Activated naive CD4-positive, alpha-beta T cell treated with anti-CD3 and anti-CD28 coated beads, Interleukin-2, amount 50 U/mL, for 16 hours (primary cell): ENCODE data around the gene CALCA.
A peak's percentile ranks its signal among the peaks of the same experiment; 100 is the strongest.
"Not testable (repeated sequence)": the region's sequence is repeated elsewhere in the genome, so short reads cannot be mapped to it uniquely, and the experiment has no call there.

ENCODE experiments used
- DNase-seq: peaks from one replicate; pipeline ENCODE4 v3.0.0-alpha.2; 2020

Gene CALCA, protein sequence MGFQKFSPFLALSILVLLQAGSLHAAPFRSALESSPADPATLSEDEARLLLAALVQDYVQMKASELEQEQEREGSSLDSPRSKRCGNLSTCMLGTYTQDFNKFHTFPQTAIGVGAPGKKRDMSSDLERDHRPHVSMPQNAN

DNA sequence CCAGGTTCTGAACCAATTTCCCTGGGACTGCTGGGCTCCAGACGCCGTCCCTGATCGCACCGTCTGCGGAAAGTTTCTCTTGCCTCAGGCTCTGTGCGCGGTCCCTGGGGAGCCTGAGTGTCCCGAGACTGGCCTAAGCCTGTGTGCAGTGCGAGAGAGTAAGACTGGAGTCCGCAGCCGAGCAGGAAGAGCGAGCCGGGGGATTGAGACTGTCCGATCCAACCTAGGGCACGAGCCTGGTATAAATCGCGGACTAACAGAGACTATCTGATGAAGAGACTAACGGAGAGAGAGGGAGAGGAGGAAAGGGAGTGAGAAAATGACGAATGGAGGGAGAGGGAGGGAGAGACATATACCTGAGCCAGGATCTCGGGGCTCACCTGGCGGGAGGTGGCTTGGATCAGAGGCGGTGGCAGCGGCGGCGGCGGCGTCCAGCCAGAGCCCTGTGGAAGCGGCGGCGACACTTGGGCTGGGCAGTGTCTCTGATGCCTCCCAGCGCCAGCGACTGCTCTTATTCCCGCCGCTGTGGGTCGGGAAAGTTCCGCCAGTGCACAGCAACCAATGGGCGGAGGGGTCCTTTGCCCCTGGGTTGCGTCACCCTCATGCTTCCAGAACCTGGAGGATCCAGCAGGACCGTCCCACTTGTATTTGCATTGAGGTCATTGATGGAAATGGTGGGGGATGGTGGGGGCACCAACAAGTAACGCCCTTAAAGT is at the start of gene CALCA:
Gene CALCA, minus strand, starts transcription at position 487 of the 716 bp plus-strand sequence. CDS start 1,159 bp downstream, outside the sequence.
- DNase-seq: no peak

DNA sequence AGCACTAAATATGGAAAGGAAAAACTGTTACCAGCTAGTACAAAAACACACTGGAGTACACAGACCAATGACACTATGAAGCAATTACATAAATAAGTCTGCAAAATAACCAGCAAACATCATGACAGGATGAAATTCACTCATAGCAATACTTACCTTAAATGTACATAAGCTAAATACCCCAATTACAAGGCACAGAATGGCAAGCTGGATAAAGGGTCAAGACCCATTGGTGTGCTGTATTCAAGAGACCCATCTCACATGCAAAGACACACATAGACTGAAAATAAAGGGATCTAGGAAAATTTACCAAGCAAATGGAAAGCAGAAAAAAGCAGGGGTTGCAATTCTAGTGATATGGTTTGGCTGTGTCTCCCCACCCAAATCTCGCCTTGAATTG is 44.0 kb upstream of the CALCA start:
- DNase-seq: no peak

DNA sequence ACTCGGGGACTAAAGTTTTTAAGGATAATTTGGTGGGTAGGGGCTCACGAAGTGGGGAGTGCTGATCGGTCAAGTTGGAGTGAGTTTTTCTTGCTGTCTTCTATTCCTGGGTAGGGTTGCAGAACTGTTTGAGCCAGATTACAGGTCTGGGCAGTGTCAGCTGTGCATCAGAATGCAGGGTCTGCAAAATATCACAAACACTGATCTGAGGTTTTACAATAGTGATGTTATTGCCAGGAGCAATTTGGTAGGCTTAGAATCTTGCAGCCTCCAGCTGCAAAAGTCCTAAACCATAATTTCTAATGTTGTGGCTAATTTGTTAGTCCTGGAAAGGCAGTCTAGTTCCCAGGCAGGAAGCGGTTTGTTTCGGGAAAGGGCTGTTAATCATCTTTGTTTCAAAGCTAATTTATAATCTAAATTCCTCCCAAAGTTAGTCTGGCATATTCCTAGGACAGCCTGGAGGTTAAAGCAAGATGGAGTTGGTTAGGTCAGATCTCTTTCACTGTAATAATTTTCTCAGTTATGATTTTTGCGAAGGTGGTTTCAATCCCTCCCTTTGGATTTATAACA is 39.7 kb upstream of the CALCA start:
- no peak for DNase-seq

DNA sequence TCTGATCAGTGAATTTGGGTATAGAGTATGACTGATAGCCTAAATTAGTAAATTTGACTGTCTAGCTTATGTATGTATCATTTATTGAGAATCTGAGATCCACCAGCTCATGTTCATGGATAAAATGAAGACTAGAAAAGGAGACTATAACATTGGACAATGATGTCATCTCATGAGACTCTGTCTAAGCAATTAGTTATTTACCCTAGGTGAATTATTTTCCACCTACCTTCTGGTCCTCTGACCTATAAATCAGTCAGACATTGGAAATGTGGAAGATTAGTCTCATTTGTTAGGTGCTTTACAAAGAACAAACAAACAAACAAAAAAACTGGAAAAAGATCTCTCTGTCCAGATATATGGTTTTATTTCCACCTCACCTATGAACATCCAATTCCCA is 38.7 kb upstream of the CALCA start:
- no peak for DNase-seq

DNA sequence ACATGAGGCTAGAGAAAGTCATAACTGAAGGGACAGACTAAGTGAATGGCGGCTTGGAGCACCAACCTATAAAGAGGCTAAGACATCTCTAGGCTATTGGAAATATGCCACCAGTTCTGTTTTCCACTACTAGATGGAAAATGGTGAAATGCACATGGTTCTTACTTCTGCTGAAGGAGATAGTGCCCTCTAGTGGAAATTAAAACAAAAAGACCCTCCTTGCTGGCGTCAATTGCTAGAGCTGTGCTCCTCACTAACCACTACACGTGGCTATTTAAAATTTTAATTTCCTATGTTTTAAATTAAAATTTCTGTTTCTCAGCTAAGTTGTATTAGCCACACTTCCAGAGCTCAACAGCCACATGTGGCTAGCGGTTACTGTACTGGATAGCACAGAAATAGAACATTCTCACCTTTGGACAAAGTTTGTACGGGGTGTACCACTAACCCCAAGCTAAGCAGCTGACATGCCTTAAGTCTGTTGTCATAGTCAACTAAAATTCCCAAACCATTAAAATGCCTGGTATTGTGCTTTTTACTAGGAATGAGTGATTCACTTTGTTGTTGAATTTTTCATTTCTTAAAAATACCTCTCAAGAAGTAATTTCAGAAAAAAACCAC is 34.1 kb upstream of the CALCA start:
- DNase-seq: no peak

DNA sequence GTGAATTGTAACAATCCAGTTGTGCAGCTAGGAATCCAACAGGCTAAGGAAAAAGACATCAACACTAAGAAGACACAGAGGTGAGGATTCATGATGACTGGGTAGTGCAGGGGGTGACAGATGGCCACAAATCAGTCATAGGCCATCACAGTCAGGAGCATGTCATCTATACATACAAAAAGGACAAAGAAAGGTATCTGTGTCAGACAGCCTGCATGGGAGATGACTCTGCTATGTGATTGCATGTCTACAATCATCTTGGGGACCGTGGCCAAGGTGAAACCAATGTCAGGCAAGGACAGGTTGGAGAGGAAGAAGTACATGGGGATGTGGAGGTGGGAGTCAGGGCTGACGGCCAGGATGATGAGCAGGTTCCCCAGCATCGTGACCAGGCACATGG is 16.0 kb upstream of the CALCA start:
- not testable (repeated sequence) for DNase-seq

DNA sequence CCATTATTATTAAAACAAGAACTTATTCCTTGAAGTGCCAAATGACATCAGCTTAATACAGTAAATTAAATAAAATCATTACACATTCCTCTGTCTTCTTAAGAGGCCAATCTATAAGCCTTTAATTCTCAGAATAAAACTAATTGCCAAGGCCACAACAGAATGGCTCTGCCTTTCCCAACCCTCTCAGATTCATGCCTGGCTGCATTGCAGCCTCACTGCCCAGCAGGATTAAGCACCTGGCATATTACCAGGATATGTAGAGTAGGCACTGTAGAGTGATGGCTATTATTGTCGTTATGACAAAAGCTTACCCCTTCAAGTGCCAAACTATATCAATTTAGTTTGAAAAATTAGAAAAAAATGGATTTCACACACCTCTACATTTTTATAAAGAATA is 9.4 kb upstream of the CALCA start:
- DNase-seq: no peak

DNA sequence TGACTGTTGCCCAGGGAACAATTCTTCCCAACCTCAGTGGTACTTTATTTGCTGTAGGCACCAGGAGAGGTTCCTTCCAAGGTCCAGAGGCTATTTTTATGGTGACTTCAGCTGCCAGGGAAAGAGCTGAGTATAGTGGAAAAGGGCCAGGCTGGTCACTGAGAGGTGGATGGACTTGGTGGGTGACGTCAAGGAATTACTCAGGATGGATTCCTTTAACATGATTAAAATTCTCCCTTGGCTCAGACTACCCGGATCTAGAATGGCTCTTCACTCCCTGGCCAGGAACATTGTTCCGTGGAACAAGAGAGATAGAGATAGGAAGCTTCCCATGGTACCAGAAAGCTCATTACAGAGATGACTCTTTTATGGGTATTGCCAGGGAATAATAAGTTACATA is 8.7 kb upstream of the CALCA start:
- no peak for DNase-seq

DNA sequence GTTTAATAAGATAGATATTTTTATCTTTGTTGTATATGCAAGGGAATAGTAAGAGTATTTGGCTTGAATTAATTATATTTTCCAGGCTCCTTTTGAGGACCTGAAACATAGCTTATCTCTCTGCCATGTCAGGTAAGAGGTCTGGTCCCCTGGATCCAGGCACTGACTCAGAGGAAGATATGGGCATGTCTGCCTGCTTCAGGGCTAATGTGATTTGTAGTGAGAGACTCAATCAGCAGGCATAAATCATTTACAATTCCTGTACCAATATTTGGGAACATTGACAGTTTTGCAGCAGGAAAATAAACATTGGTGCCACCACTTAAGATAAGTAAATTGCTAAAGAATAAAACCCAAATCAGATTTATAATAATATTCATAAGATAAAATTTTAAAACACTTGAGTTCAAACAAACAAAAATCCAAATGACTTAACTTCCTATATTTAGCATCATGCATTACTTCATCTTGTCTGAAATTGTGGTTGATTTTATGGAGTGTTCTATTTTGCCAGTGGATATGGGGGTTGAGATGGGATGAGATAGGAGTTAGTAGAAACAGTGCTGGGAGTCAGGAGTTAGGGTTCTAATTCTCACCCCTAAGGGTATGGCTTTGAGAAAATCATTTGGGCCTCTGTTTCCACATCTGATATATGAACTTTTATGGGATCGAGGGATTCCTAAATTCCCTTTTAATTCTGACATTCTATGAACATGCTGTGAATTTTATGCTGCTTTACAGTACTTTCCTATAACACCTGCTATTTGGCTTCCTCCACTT is 5.1 kb upstream of the CALCA start:
- DNase-seq: no peak

DNA sequence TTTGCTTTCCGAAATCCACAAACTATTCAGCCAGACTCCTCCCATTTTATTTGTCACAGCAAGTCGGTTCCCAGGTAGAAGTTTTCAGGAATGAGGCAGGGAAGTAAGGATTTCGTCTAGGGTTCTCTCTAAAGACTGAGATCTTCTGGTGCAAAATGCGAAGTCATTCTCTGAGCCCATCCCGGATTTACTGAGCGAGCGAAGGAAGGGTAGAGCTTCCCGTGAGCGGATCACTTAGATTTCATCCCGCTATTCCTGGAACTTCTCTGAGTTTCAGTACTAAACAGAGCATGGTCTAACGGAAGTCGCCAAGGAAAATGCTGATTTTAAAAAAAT is 3.1 kb upstream of the CALCA start:
- no peak for DNase-seq

DNA sequence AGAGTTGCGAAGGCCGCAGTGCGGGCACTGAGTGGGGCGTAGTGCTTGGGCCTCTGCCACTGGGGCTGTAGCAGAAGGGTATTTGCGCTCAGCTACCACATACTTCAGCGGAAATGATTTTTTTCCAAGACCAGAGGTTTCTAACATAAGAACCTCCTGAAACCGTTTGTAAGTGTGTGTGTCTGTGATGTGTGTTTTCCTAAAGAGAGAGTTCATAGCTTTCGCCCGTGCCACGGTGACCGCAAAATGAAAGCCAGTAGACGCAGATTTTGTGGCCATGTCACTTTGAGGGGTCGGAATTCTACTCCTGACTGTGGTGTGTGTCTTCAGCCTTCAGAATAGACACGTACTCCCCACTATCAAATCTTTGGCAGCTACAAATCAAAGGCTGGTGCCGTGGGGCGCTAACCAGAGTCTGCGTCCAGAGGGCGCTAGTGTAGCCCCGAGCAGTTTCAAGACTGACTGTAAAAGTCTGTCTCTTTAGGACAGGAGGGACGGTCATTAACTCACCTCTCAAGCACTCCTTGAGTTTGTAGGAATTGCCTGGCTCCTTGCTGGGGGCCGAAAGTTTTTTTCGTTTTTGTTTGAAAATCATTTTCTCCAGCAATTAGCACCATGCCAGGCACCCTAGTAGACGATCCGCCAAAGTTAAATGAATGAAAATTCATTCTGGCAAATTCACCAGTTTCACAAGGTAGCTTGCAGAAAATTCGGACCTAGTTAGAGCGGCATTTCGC is 2.5 kb upstream of the CALCA start:
- DNase-seq: peak; percentile 67

DNA sequence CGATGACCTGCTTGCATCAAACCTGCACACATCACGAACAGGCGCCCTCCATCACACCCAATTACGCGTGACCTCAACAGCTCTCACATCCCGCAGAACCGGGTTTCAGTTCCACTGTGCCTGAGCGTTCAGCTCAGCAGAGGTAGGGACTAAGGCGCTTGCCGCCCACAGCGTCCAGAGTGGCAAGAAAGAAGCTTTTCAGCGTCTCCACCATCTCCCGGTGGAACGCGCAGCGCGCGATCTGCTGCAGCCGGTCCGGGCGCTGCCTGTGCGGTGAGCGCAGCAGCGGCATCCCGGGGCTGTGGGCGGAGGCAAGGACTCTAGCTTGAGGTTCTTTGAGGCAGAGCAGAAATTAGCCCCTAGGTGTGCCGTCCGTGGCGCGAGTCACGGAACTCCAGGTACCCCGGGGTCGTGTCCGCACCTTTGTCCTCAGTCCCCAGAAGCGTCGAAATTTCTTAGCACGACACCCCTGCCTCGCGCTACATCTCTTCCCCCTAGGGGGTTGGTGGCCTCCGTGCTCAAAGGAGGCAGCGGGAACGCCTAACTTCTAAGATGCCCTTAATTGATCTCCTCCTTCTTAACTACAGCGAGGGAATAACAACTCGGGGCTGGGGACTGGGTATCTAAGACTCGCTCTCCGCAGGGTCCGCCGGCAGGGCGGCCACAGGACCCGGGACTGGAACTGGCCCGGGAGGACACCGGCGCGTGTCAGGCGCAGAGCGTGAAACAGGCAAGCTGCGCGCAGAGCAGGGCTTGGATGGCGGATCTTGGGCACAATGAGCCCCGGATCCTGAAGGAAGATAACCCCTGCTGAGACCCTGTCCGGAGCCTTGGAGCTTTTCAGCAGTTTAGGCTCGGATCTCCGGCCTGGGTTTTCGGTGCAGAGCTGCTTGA is 1.7 kb upstream of the CALCA start:
- peak; percentile 53 for DNase-seq

DNA sequence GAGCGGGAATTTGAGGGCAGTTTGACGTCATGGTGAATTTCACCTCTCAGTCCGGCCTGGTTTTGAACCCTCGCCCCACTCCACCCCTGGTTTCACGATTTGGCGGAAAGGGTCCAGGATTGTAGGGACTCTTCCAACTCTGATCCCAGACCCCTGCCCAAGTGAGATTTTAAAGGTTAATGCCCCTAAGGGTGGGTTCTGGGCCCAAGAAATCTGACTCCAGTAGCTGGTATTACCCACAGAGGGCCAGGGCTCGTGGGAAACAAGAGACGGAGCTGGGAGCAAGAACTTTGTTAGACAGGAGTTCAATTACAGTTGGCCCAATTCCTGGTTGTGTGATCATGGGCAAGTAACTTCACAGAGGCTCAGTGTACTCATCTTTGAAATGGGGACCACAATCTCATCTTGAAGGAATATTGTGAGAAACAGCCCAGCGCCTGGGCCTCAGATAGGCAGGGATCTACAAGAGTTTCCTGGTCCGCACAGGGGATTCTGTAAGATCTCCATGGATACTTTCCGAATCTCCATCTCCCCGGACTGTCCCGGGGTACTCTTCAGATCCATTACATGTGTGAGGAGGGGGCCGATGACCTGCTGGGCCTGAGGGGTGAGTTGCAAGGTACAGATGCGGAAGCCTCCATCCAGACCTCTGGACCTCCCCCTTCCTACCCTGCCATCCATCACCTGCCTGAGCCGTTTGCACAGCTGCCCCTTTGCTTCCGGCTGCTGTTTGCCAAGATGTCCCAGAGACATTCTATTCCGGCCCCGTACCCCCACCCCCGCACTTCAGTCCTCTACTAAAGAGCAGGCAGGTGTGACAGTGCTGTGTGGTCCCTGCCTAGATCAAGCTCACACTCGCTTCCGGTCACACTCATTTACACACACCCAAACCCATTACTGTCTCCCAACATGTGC is 687 bp upstream of the CALCA start:
- no peak for DNase-seq

DNA sequence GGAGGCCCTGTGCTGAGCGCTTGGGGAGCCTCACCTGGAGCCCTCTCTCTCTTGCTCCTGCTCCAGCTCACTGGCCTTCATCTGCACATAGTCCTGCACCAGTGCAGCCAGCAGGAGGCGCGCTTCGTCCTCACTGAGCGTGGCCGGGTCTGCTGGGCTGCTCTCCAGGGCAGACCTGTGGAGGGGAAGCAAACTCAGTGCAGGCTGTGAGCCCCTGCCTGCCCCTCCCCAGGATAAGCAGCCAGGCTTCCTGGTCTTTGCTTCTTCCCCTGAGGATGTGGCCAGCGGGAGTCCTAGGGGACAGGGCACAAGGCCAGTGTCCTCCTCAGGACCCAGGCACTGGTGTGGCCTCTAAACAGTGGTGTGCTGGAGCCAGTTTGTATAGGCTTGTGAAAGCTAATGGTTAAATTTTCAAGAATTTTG is 2.2 kb downstream of the CALCA start:
- DNase-seq: peak; percentile 69

DNA sequence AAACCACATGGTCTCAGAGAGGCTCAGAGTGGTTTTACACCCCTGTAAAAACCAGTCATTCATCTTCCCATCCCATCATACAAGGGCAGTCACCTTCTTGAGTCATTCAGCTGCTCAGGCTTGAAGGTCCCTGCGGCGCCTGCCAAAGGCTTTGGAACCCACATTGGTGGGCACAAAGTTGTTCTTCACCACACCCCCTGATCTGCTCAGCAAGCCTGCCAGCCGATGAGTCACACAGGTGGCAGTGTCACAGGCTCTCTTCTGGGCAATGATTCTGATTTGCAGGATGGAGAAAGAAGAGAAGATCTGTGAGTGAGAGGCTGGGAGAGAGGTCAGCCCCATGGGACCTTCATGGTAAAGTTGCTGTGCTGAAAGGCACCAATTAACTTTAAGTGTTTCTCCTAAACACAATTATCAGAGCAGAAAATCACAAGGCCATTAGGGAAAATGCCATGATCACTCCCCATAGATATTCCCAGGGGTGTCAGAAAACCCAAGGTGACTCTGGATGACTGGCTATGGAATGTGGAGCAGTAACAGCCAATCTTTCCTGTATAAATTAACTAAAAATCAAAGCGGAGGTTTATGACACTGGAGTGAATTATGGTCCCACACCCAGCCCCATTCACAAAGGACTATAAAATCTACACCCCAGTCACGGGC is 4.4 kb downstream of the CALCA start:
- DNase-seq: no peak

DNA sequence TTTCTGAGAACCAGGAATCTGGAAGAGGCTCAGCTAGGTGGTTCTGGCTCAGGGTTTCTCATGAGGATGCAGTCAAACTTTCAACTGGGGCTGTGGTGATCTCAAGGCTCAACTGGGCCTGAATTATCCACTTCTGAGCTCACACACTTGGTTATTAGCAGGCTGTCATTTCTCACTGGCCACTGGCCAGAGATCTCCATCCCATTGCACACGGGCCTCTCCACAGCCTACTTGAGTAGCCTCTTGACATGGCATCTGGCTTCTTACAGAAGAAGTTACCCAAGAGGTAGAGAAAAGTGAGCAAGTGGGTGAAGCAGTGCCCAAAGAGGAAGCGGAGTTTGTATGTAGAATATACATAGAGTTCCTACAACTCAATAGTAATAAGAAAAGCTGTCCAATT is 16.0 kb downstream of the CALCA start:
- DNase-seq: no peak

DNA sequence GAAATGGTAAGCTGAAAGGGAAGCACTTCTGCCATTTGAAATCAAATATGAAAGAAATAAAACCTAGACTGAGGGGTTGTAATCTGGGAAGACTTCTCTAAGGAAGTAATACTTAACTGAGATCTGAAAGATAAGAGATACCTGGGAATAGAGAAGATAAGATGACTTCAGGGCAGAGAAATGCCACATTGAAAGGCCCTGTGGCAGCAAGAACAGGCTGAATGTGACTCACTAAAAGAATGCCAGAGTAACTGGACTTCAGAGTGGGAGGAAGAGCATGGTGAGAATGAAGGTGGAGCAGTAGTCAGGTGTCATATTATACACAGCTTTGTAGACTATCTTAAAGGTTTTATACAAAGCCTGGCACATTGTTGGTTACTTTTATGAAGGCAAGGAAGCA is 17.6 kb downstream of the CALCA start:
- DNase-seq: no peak

DNA sequence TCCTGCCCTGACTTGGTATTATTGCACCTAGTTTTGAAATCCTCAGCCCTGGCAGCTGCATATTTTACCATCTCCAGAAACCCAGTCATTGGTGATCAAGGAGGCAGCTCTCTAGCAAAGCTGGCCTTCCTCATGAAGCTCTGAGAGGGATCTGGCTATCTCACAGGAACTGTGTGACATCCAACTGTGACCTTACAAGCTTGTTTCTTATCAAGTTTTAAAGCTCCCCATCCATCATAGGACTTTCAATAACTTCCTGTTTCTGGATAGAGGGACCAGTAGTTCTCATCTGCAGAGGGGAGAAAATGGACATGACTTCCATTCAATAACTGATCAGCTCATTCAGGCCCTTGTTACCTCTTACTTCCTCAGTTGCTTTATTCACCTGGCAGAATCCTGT is 18.2 kb downstream of the CALCA start:
- no peak for DNase-seq

DNA sequence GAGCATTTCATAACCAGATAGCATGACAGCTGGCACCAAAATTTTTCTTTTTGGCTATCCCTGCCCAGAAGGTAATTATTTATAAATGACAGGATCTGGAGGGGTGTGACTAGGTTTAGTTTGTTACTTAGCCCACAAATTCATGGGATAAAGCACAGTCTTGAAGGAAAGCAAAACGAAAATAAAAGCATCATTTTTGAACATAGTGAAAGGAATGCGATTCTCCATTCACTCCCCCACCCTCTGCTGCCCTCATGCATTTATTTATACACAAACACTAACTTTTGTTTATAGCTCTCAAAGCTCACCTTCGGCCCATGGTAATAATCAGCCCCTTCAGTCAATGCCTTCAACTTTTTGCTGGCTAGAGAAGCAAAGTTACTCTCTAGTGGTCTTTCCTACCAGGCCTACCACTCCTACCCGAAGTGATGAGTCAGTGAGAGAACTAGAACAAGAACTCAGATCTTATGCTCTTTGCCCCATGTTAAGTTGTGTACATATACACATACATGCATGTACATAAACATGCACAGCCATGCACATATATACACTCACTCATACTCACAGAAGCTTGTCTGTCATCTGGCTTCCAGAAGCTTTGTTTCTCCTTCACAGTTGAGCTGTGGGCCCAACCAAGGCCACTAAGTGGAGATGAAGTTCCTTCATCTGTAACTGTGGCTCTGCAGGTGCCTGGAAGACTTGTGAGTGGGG is 22.6 kb downstream of the CALCA start:
- DNase-seq: no peak
